ENCODE data around the gene CASP2.

Gene CASP2

DNA sequence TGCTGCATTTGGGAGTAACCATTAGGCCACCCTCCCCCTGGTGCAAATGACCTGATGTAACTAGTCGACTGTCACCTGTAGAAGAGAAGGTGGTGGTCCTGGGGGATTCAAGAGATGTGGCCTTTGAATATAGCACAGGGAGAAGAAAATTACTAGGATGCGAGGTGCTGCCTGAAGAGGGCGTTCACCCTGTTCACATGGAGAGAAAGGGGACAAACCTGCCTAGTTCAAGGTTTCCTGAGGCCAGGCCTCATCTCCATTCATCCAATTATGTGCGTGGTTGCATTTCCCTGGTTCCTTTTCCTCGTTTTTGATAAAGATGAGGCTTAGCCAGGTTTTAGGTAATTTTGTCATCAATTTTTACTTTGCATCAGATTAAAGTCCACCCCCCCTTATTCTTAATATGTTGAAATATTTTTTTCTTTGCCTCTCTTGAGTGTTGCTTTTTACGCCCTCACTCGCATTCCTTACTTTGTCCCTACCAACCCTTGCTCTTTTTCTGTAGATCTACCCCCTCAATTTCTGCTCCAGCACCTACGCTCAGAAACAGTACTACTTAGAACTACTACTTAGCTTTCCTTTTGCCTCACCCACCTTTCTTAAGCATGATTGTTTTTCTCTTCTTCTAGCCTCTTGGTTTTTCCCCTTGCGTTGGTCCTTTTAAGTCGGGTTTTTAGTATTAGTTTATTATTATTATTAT, 41.5 kb downstream of the CASP2 start:
- Histone ChIP-seq H3K9me3 (ENCODE audit: insufficient read depth, low read depth, low read length) (no peaks in the 10 kb centered on the region), H3K79me2 (ENCODE audit: insufficient read depth, low read length) (no peaks in the 10 kb centered on the region), H2AFZ (ENCODE audit: low read length) (no peak overlapping the region), H3K9me2 (replicated peaks; ENCODE audit: low read depth, low read length) (no peaks in the 10 kb centered on the region), H3K4me3 (ENCODE audit: low read length, poor library complexity, severe bottlenecking) (no peak overlapping the region), H4K20me1 (ENCODE audit: insufficient read depth, low read length, poor library complexity, severe bottlenecking) (no peaks in the 10 kb centered on the region), H3K9ac (ENCODE audit: low read depth, low read length, poor library complexity, severe bottlenecking) (no peak overlapping the region), H3F3A (ENCODE audit: low read depth) (no peaks in the 10 kb centered on the region), H3K36me3 (ENCODE audit: insufficient read depth, low read length) (no peaks in the 10 kb centered on the region), H3K27me3 (ENCODE audit: insufficient read depth, low read length, poor library complexity, severe bottlenecking) (no peaks in the 10 kb centered on the region), H3K4me1 (ENCODE audit: insufficient read depth, low read length, poor library complexity, severe bottlenecking) (no peaks in the 10 kb centered on the region), H3K4me2 (ENCODE audit: low read depth, low read length, poor library complexity, severe bottlenecking) (no peak overlapping the region)
- peak; percentile 64 for TF ChIP-seq CTCF (conservative IDR thresholded peaks at IDR 0.05; ENCODE audit: low read length)
- no peak for TF ChIP-seq EZH2phosphoT487 (IDR thresholded peaks at IDR 0.05; ENCODE audit: borderline replicate concordance)

DNA sequence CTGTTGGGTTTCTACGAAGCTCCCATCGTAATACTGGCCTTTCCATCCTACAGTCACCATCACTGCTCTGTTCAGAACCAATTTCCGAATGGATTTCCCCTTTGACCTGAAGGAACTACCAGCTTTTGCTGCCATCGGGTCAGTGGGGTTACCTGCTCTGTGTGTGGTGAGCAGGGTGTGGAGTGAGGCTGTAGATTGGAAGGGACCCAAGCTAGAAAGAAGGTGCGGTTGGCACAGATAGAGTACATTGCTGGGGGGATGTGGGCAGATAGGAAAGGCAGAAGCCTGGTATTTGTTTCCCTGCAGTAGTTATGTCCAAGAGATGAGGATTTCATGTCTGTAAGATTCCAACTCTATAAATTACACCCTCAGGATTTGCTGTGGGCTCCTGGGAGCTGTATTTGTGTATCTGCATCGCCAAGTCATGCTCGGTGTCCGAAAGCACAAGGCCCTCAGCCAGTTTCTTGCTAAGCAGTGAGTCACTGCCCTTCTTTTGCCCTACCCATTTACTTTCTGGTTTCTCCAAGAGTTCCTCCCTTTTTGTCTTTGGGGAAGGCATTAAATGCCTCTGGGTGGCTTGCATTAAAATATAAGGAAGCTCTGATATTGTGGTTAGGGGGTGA, 43.1 kb downstream of the CASP2 start:
- Histone ChIP-seq H3K9ac (ENCODE audit: low read depth, low read length, poor library complexity, severe bottlenecking) (no peak overlapping the region), H3K4me2 (ENCODE audit: low read depth, low read length, poor library complexity, severe bottlenecking) (no peak overlapping the region), H3K4me3 (ENCODE audit: low read length, poor library complexity, severe bottlenecking) (no peak overlapping the region), H3K36me3 (ENCODE audit: insufficient read depth, low read length) (no peaks in the 10 kb centered on the region), H3K79me2 (ENCODE audit: insufficient read depth, low read length) (no peaks in the 10 kb centered on the region), H2AFZ (ENCODE audit: low read length) (no peak overlapping the region), H3K9me2 (replicated peaks; ENCODE audit: low read depth, low read length) (no peaks in the 10 kb centered on the region), H3K4me1 (ENCODE audit: insufficient read depth, low read length, poor library complexity, severe bottlenecking) (no peaks in the 10 kb centered on the region), H3F3A (ENCODE audit: low read depth) (no peaks in the 10 kb centered on the region), H3K27me3 (ENCODE audit: insufficient read depth, low read length, poor library complexity, severe bottlenecking) (no peaks in the 10 kb centered on the region), H3K9me3 (ENCODE audit: insufficient read depth, low read depth, low read length) (no peaks in the 10 kb centered on the region), H4K20me1 (ENCODE audit: insufficient read depth, low read length, poor library complexity, severe bottlenecking) (no peaks in the 10 kb centered on the region)
- no peak for TF ChIP-seq EZH2phosphoT487 (IDR thresholded peaks at IDR 0.05; ENCODE audit: borderline replicate concordance)
- no peak for TF ChIP-seq CTCF (conservative IDR thresholded peaks at IDR 0.05; ENCODE audit: low read length)

DNA sequence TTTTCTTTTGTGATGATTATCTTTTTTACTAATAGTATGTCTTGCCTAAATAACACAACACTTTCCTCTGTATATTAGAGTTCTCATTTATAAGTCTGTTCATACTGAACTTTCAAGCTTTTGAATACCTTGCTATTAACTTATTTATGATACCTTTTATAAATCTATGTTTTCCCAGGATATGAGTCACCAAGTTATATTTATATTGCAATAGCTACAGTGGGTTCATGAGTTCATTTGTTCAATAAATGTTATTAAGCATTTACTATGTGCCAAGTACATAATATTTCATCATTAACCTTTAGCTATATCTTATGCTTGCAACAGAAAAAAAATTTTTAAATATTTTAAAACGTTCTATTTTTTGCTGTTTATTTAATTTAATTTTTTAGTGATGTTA, 46.1 kb downstream of the CASP2 start:
- Histone ChIP-seq H3K9me3 (ENCODE audit: insufficient read depth, low read depth, low read length) (no peaks in the 10 kb centered on the region), H3K4me1 (ENCODE audit: insufficient read depth, low read length, poor library complexity, severe bottlenecking) (no peaks in the 10 kb centered on the region), H3K79me2 (ENCODE audit: insufficient read depth, low read length) (no peaks in the 10 kb centered on the region), H3K4me3 (ENCODE audit: low read length, poor library complexity, severe bottlenecking) (no peak overlapping the region), H3K9ac (ENCODE audit: low read depth, low read length, poor library complexity, severe bottlenecking) (no peak overlapping the region), H3F3A (ENCODE audit: low read depth) (no peaks in the 10 kb centered on the region), H4K20me1 (ENCODE audit: insufficient read depth, low read length, poor library complexity, severe bottlenecking) (no peaks in the 10 kb centered on the region), H3K36me3 (ENCODE audit: insufficient read depth, low read length) (no peaks in the 10 kb centered on the region), H3K9me2 (replicated peaks; ENCODE audit: low read depth, low read length) (no peaks in the 10 kb centered on the region), H3K27me3 (ENCODE audit: insufficient read depth, low read length, poor library complexity, severe bottlenecking) (no peaks in the 10 kb centered on the region), H3K4me2 (ENCODE audit: low read depth, low read length, poor library complexity, severe bottlenecking) (no peak overlapping the region), H2AFZ (ENCODE audit: low read length) (no peak overlapping the region)
- TF ChIP-seq CTCF (conservative IDR thresholded peaks at IDR 0.05; ENCODE audit: low read length) (no peak), EZH2phosphoT487 (IDR thresholded peaks at IDR 0.05; ENCODE audit: borderline replicate concordance) (no peak)
